Effector memory CD4-positive, alpha-beta T cell (primary cell): ENCODE results near the gene RBKS.

ENCODE experiments used
- DNase-seq, 3 donors: peaks; one replicate each; pipeline ENCODE4 v3.0.0-alpha.2; 2020
- H3K27ac ChIP-seq: 2 replicates; pipeline ENCODE4 v1.7.0; 2013; ENCODE audit warnings: mild to moderate bottlenecking, low read length, moderate library complexity; ENCODE audit not compliant: insufficient read depth, poor library complexity, severe bottlenecking
- H3K27me3 ChIP-seq: replicated peaks from 2 replicates; pipeline ENCODE4 v1.7.0; 2013; ENCODE audit warnings: mild to moderate bottlenecking, low read length; ENCODE audit not compliant: insufficient read depth, control insufficient read depth, poor library complexity, severe bottlenecking
- H3K36me3 ChIP-seq: 2 replicates; pipeline ENCODE4 v1.7.0; 2013; ENCODE audit warnings: mild to moderate bottlenecking, low read length, moderate library complexity; ENCODE audit not compliant: control insufficient read depth, insufficient read depth
- H3K4me1 ChIP-seq: 2 replicates; pipeline ENCODE4 v1.7.0; 2013; ENCODE audit warnings: low read length, mild to moderate bottlenecking; ENCODE audit not compliant: control insufficient read depth, insufficient read depth, poor library complexity, severe bottlenecking
- H3K4me3 ChIP-seq: 2 replicates; pipeline ENCODE4 v1.7.0; 2013; ENCODE audit warnings: low read length, low read depth, mild to moderate bottlenecking; ENCODE audit not compliant: insufficient read depth, poor library complexity, severe bottlenecking
- H3K9me3 ChIP-seq: 2 replicates; pipeline ENCODE4 v1.7.0; 2013; ENCODE audit warnings: mild to moderate bottlenecking, low read length, moderate library complexity; ENCODE audit not compliant: control insufficient read depth

Gene RBKS

GRCh38 chr2:27920148-27920885 lies 30.1 kb upstream of the RBKS start:
- Histone ChIP-seq H3K27me3 (no peaks in the 10 kb centered on the region), H3K36me3 (no peaks in the 10 kb centered on the region), H3K27ac (no peak overlapping the region), H3K9me3 (no peaks in the 10 kb centered on the region), H3K4me3 (no peak overlapping the region), H3K4me1 (peaks cover 5% of the 10 kb centered on the region)
- DNase-seq, result no peak

GRCh38 chr2:27916293-27916995 lies 26.3 kb upstream of the RBKS start:
- H3K9me3 ChIP-seq, result no peaks in the 10 kb centered on the region
- peaks cover 5% of the 10 kb centered on the region for H3K4me1 ChIP-seq
- no peaks in the 10 kb centered on the region for H3K36me3 ChIP-seq
- H3K27me3 ChIP-seq, result no peaks in the 10 kb centered on the region
- no peak overlapping the region for H3K4me3 ChIP-seq
- no peak overlapping the region for H3K27ac ChIP-seq
- no peak for DNase-seq

- DNase-seq, result no peak
- no peak overlapping the region for H3K4me3 ChIP-seq
- H3K27me3 ChIP-seq, result no peaks in the 10 kb centered on the region
- H3K27ac ChIP-seq, result no peak overlapping the region
- no peaks in the 10 kb centered on the region for H3K36me3 ChIP-seq
- peaks cover 2% of the 10 kb centered on the region for H3K4me1 ChIP-seq
- H3K9me3 ChIP-seq, result no peaks in the 10 kb centered on the region
Measured at GRCh38 chr2:27915874-27916273, 25.7 kb upstream of the RBKS start.

GRCh38 chr2:27915191-27915590 lies 25.0 kb upstream of the RBKS start:
- H3K9me3 ChIP-seq, result no peaks in the 10 kb centered on the region
- H3K27ac ChIP-seq, result no peak overlapping the region
- H3K27me3 ChIP-seq, result no peaks in the 10 kb centered on the region
- H3K4me3 ChIP-seq, result no peak overlapping the region
- no peak for DNase-seq
- H3K4me1 ChIP-seq, result no peaks in the 10 kb centered on the region
- H3K36me3 ChIP-seq, result no peaks in the 10 kb centered on the region

GRCh38 chr2:27914805-27915175 lies 24.6 kb upstream of the RBKS start:
- no peaks in the 10 kb centered on the region for H3K27me3 ChIP-seq
- no peaks in the 10 kb centered on the region for H3K4me1 ChIP-seq
- no peak overlapping the region for H3K4me3 ChIP-seq
- no peaks in the 10 kb centered on the region for H3K9me3 ChIP-seq
- H3K36me3 ChIP-seq, result no peaks in the 10 kb centered on the region
- H3K27ac ChIP-seq, result no peak overlapping the region
- no peak for DNase-seq

- Histone ChIP-seq H3K36me3 (peaks cover 3% of the 10 kb centered on the region), H3K27ac (no peak overlapping the region), H3K4me1 (no peaks in the 10 kb centered on the region), H3K27me3 (no peaks in the 10 kb centered on the region), H3K9me3 (no peaks in the 10 kb centered on the region), H3K4me3 (no peak overlapping the region)
- DNase-seq, result no peak
Measured at GRCh38 chr2:27914041-27914804, 24.0 kb upstream of the RBKS start.

GRCh38 chr2:27912512-27912911 lies 22.3 kb upstream of the RBKS start:
- no peak for DNase-seq
- Histone ChIP-seq H3K36me3 (peaks cover 3% of the 10 kb centered on the region), H3K9me3 (no peaks in the 10 kb centered on the region), H3K4me3 (no peak overlapping the region), H3K4me1 (no peaks in the 10 kb centered on the region), H3K27ac (no peak overlapping the region), H3K27me3 (no peaks in the 10 kb centered on the region)

GRCh38 chr2:27911458-27912210 lies 21.4 kb upstream of the RBKS start:
- Histone ChIP-seq H3K27ac (no peak overlapping the region), H3K27me3 (no peaks in the 10 kb centered on the region), H3K4me3 (no peak overlapping the region), H3K4me1 (no peaks in the 10 kb centered on the region), H3K36me3 (peaks cover 3% of the 10 kb centered on the region), H3K9me3 (no peaks in the 10 kb centered on the region)
- DNase-seq, result no peak

- Histone ChIP-seq H3K36me3 (peaks cover 3% of the 10 kb centered on the region), H3K27ac (no peak overlapping the region), H3K27me3 (no peaks in the 10 kb centered on the region), H3K4me3 (no peak overlapping the region), H3K4me1 (no peaks in the 10 kb centered on the region), H3K9me3 (no peaks in the 10 kb centered on the region)
- no peak for DNase-seq
Measured at GRCh38 chr2:27909901-27910300, 19.7 kb upstream of the RBKS start.
